H1 (cell line): ENCODE data around the gene PTPN1. TPM values are rescaled to one million over a fixed set of nuclear protein-coding genes. Genes with fewer than 3 reads are reported as not detected.

Source experiments
- CTCF ChIA-PET: fragments of 300-600 bp; sonication (Branson Sonifier 250); formaldehyde crosslinking; loops from one replicate; lab custom pipeline; 2021; ENCODE audit not compliant: partially characterized antibody; lab: Charles Lee
- POLR2A ChIA-PET: fragments of 300-600 bp; sonication (Branson Sonifier 250); formaldehyde crosslinking; loops from one replicate; lab custom pipeline; 2021; ENCODE audit warnings: inconsistent platforms; ENCODE audit not compliant: partially characterized antibody; lab: Charles Lee
- DNase-seq, 2 experiments: peaks; one replicate each; pipeline versions ENCODE4 v3.0.0 to v3.0.0-alpha.2; 2010 to 2022; ENCODE audit warnings: low spot score in 2 of 2, low read depth in 1 of 2, mixed read lengths in 1 of 2
- FAIRE-seq: peaks from 2 replicates; lab custom pipeline; 2011; peaks lifted over from hg19 to GRCh38; lab: Jason Lieb, UNC
- H2AFZ ChIP-seq: 2 replicates; pipeline ENCODE4 v1.8.1; 2012; ENCODE audit warnings: low read length, inconsistent platforms
- H2AK5ac ChIP-seq: 2 replicates; pipeline ENCODE4 v1.6.1; 2013; ENCODE audit warnings: low read depth, low read length
- H2BK120ac ChIP-seq: replicated peaks from 2 replicates; pipeline ENCODE3; 2013; ENCODE audit warnings: low read depth, low read length, inconsistent platforms
- H2BK12ac ChIP-seq: 2 replicates; pipeline ENCODE4 v1.6.1; 2013; ENCODE audit warnings: low read depth, low read length
- H2BK15ac ChIP-seq: 2 replicates; pipeline ENCODE4 v1.6.1; 2013; ENCODE audit warnings: low read length
- H2BK20ac ChIP-seq: 2 replicates; pipeline ENCODE4 v1.6.1; 2013; ENCODE audit warnings: low read length
- H2BK5ac ChIP-seq: 2 replicates; pipeline ENCODE4 v1.6.1; 2013; ENCODE audit warnings: low read depth, low read length
- H3K14ac ChIP-seq: 2 replicates; pipeline ENCODE4 v1.6.1; 2013; ENCODE audit warnings: inconsistent platforms; ENCODE audit not compliant: insufficient read length
- H3K18ac ChIP-seq: 2 replicates; pipeline ENCODE4 v1.6.1; 2013; ENCODE audit warnings: low read length; ENCODE audit errors: extremely low read depth
- H3K23ac ChIP-seq: 2 replicates; pipeline ENCODE4 v1.6.1; 2013; ENCODE audit warnings: inconsistent platforms; ENCODE audit not compliant: insufficient read length
- H3K23me2 ChIP-seq: 2 replicates; pipeline ENCODE4 v1.6.1; 2013; ENCODE audit warnings: low read depth, low read length
- H3K27ac ChIP-seq: 2 replicates; pipeline ENCODE4 v1.6.1; 2011; ENCODE audit warnings: low read depth, low read length, inconsistent platforms
- H3K27me3 ChIP-seq, 4 experiments: replicated peaks in 1 of 4; 1 replicate in 1 of 4; 2 replicates in 3 of 4; pipeline versions ENCODE4 v1.6.1 to v1.8.1; 2011 to 2013; ENCODE audit warnings: low read length in 3 of 4, mild to moderate bottlenecking in 3 of 4, inconsistent platforms in 2 of 4, mixed read lengths in 2 of 4, moderate library complexity in 1 of 4; ENCODE audit not compliant: control insufficient read depth in 3 of 4, insufficient read depth in 3 of 4; ENCODE audit errors: extremely low read depth in 1 of 4
- H3K36me3 ChIP-seq, 4 experiments: 2 replicates each; pipeline versions ENCODE4 v1.6.1 to v1.8.1; 2011 to 2013; ENCODE audit warnings: mild to moderate bottlenecking in 4 of 4, low read length in 3 of 4, moderate library complexity in 2 of 4, control low read depth in 1 of 4, inconsistent platforms in 1 of 4; ENCODE audit not compliant: insufficient read depth in 4 of 4, control insufficient read depth in 2 of 4
- H3K4ac ChIP-seq: replicated peaks from 2 replicates; pipeline ENCODE3; 2013; ENCODE audit warnings: low read length, low read depth, mixed read lengths, inconsistent platforms; ENCODE audit not compliant: insufficient read length
- H3K4me1 ChIP-seq, 4 experiments: replicated peaks in 1 of 4; 1 replicate in 1 of 4; 2 replicates in 3 of 4; pipeline versions ENCODE4 v1.6.1 to v1.8.1; 2011 to 2013; ENCODE audit warnings: low read length in 3 of 4, inconsistent platforms in 2 of 4, mixed read lengths in 1 of 4; ENCODE audit not compliant: insufficient read depth in 4 of 4, control insufficient read depth in 3 of 4
- H3K4me2 ChIP-seq, 2 experiments: 2 replicates each; pipeline versions ENCODE4 v1.6.1 to v1.8.1; 2011 to 2013; ENCODE audit warnings: low read depth in 2 of 2, low read length in 2 of 2, control low read depth in 1 of 2, inconsistent platforms in 1 of 2, mild to moderate bottlenecking in 1 of 2; ENCODE audit not compliant: insufficient read depth in 1 of 2
- H3K4me3 ChIP-seq, 4 experiments: fragments of 200-600, 300-600 bp in 1 of 4; sonication (generic), shearing (Covaris generic), sonication (Bioruptor Twin) in 1 of 4; 2 replicates each; pipeline versions ENCODE4 v1.5.1 to v1.8.1; 2011 to 2016; ENCODE audit warnings: low read length in 4 of 4, low read depth in 3 of 4, control low read depth in 2 of 4, inconsistent platforms in 2 of 4, mild to moderate bottlenecking in 2 of 4, mixed read lengths in 1 of 4, moderate library complexity in 1 of 4; ENCODE audit not compliant: insufficient read depth in 2 of 4; ENCODE audit errors: extremely low read depth in 1 of 4
- H3K56ac ChIP-seq: replicated peaks from 2 replicates; pipeline ENCODE3; 2013; ENCODE audit warnings: low read depth, mild to moderate bottlenecking, mixed read lengths, low read length, inconsistent platforms; ENCODE audit not compliant: insufficient read length
- H3K79me1 ChIP-seq: 2 replicates; pipeline ENCODE4 v1.6.1; 2013; ENCODE audit warnings: low read depth, low read length, control low read depth
- H3K79me2 ChIP-seq, 2 experiments: 2 replicates each; pipeline versions ENCODE4 v1.6.1 to v1.8.1; 2012 to 2013; ENCODE audit warnings: low read length in 2 of 2, mild to moderate bottlenecking in 2 of 2, inconsistent platforms in 1 of 2; ENCODE audit not compliant: insufficient read depth in 2 of 2, control insufficient read depth in 1 of 2
- H3K9ac ChIP-seq, 4 experiments: replicated peaks in 1 of 4; 1 replicate in 1 of 4; 2 replicates in 3 of 4; pipeline versions ENCODE4 v1.6.1 to v1.8.1; 2011 to 2013; ENCODE audit warnings: low read depth in 3 of 4, low read length in 3 of 4, control low read depth in 2 of 4, mild to moderate bottlenecking in 2 of 4, moderate library complexity in 2 of 4, inconsistent platforms in 1 of 4; ENCODE audit errors: extremely low read depth in 1 of 4
- H3K9me3 ChIP-seq, 2 experiments: 2 replicates each; pipeline versions ENCODE4 v1.6.1 to v1.8.1; 2012 to 2013; ENCODE audit warnings: mild to moderate bottlenecking in 2 of 2, moderate library complexity in 2 of 2, control low read depth in 1 of 2, inconsistent platforms in 1 of 2, low read depth in 1 of 2, low read length in 1 of 2, mixed read lengths in 1 of 2; ENCODE audit not compliant: insufficient read depth in 2 of 2
- H4K20me1 ChIP-seq, 2 experiments: replicated peaks in 1 of 2; 2 replicates each; pipeline versions ENCODE3 to v1.8.1; 2011 to 2013; ENCODE audit warnings: inconsistent platforms in 2 of 2, low read length in 2 of 2, mild to moderate bottlenecking in 1 of 2; ENCODE audit not compliant: insufficient read depth in 2 of 2, control insufficient read depth in 1 of 2
- H4K5ac ChIP-seq: 2 replicates; pipeline ENCODE4 v1.6.1; 2013; ENCODE audit warnings: low read length, low read depth, mixed read lengths, inconsistent platforms; ENCODE audit not compliant: insufficient read length
- H4K8ac ChIP-seq: 2 replicates; pipeline ENCODE4 v1.8.0; 2013; ENCODE audit warnings: mild to moderate bottlenecking, moderate library complexity, low read length, inconsistent platforms; ENCODE audit not compliant: insufficient read depth; ENCODE audit errors: extremely low read depth
- H4K91ac ChIP-seq: replicated peaks from 2 replicates; pipeline ENCODE3; 2013; ENCODE audit warnings: low read length, mixed read lengths, inconsistent platforms; ENCODE audit not compliant: insufficient read length
- CHD2 ChIP-seq: IDR thresholded peaks from 2 replicates; pipeline ENCODE4 v1.6.1; 2012; ENCODE audit warnings: low read length, improper control_type of control experiment
- WGBS, 2 experiments: shearing (Covaris generic) in 1 of 2; methylation state at CpG; one replicate each; pipeline versions ENCODE4 v1.1.6 to v1.1.7; 2013 to 2015; ENCODE audit warnings: low lambda C conversion rate in 2 of 2, mixed read lengths in 2 of 2, inconsistent platforms in 1 of 2, low coverage in 1 of 2, missing lambda C conversion rate in 1 of 2; ENCODE audit not compliant: insufficient replicate concordance in 2 of 2, insufficient coverage in 1 of 2, insufficient read length in 1 of 2; ENCODE audit errors: extremely low coverage in 1 of 2, missing lambda C conversion rate in 1 of 2; 5-methylcytosine and 5-hydroxymethylcytosine counted together
- polyA plus RNA-seq, 7 experiments: library from polyadenylated mRNA; depleted of rRNA in 3 of 7; stranded (reverse) in 5 of 7; unstranded in 2 of 7; fragments of >200 nt in 5 of 7; fragments of 200-250 nt in 2 of 7; gene quantifications; 1 replicate in 5 of 7; 2 replicates in 1 of 7; 4 replicates in 1 of 7; pipeline versions ENCODE4 v1.2.1 to v1.2.3, GENCODE V29; 2011 to 2013; ENCODE audit warnings: missing spikeins in 2 of 7, mixed read lengths in 2 of 7
- total RNA-seq: library from RNA; stranded (reverse); fragmentation: NEBNext Ultra II Directional; extraction: Animal tissue kit (Norgen Biotek cat#: 25700); gene quantifications from 2 replicates; pipeline ENCODE4 v1.2.1, GENCODE V29; 2021

PTPN1 gene
- total and polyA plus RNA-seq, 2 of the 8 experiments (the other 6 are each of a cell fraction or from before 2014, with no cell fraction given): 18.6 to 32.1 TPM

DNA sequence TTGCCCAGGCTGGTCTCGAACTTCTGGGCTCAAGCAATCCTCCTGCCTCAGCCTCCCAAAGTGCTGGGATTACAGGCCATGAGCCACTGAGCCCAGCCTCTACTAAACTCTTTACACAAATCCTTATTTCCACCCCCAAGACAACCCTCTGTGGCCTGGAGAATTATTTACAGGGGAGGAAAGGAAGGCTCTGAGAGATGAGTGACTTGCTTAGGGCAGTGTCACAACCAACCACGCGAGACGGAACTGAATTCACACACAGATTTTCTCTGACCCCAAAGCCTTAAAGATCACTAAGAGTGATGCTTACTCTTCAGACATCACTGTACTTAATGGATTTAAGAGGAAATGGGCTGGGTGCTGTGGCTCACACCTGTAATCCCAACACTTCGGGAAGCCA is 95.0 kb downstream of the PTPN1 start:
- no peak overlapping the region for H2BK15ac ChIP-seq
- H2AK5ac ChIP-seq: no peak overlapping the region
- no peak overlapping the region for H2BK120ac ChIP-seq
- no peak overlapping the region for H4K8ac ChIP-seq
- H2BK20ac ChIP-seq: no peak overlapping the region
- no peaks in the 10 kb centered on the region for H3K23me2 ChIP-seq
- H3K4ac ChIP-seq: no peak overlapping the region
- H3K14ac ChIP-seq: no peak overlapping the region
- no peak overlapping the region for H3K18ac ChIP-seq
- H4K20me1 ChIP-seq: peaks cover 0 to 1% of the 10 kb centered on the region in 2 experiments
- H4K5ac ChIP-seq: no peak overlapping the region
- H3K9me3 ChIP-seq: no peaks in the 10 kb centered on the region
- no peaks in the 10 kb centered on the region for H3K79me1 ChIP-seq
- no peak overlapping the region for H2AFZ ChIP-seq
- H3K56ac ChIP-seq: no peak overlapping the region
- no peaks in the 10 kb centered on the region for H3K79me2 ChIP-seq
- no peak overlapping the region for H2BK5ac ChIP-seq
- no peaks in the 10 kb centered on the region for H3K4me1 ChIP-seq
- CTCF ChIA-PET: interaction anchor here (0.6 to 1.5 kb wide), 7 partner anchors 13 to 918 kb away, joined by 3 to 7 read pairs (median 4); no protein-coding TSS in a partner anchor
- no peak overlapping the region for H3K9ac ChIP-seq
- no peaks in the 10 kb centered on the region for H3K36me3 ChIP-seq
- 92% methylated on average over 5 of the region's 5 CpGs; no CpG with 5 or more reads in 1 of the 2 experiments for WGBS, 2 experiments
- POLR2A ChIA-PET: no interaction called here
- H3K4me3 ChIP-seq: no peak overlapping the region
- no peak for DNase-seq
- H3K27ac ChIP-seq: no peak overlapping the region
- no peak overlapping the region for H2BK12ac ChIP-seq
- no peaks in the 10 kb centered on the region for H3K27me3 ChIP-seq
- H4K91ac ChIP-seq: no peak overlapping the region
- H3K4me2 ChIP-seq: no peak overlapping the region
- FAIRE-seq: no peak
- no peak overlapping the region for H3K23ac ChIP-seq
- no peak for TF ChIP-seq CHD2
